CD14-positive monocyte (primary cell): ENCODE measurements around the gene KATNBL1. TPM values are rescaled to one million over a fixed set of nuclear protein-coding genes. Genes with fewer than 3 reads are reported as not detected.
A peak's percentile ranks its signal among the peaks of the same experiment; 100 is the strongest.

Source experiments
- DNase-seq, 3 donors: peaks; one replicate each; pipeline ENCODE4 v3.0.0-alpha.2; 2011 to 2022
- H2AFZ ChIP-seq: 2 replicates; pipeline ENCODE4 v1.6.0; 2012; ENCODE audit warnings: mild to moderate bottlenecking, low read depth, low read length, inconsistent platforms; ENCODE audit not compliant: insufficient read depth, poor library complexity, severe bottlenecking
- H3K27ac ChIP-seq, 2 donors: 1 replicate in 1 of 2; 2 replicates in 1 of 2; pipeline ENCODE4 v1.5.1; 2012 to 2013; ENCODE audit warnings: low read length in 2 of 2, control low read depth in 1 of 2, inconsistent platforms in 1 of 2, low read depth in 1 of 2, mild to moderate bottlenecking in 1 of 2
- H3K27me3 ChIP-seq, 2 donors: one replicate each; pipeline versions ENCODE4 v1.6.0 to v1.6.1; 2011 to 2013; ENCODE audit warnings: low read length in 2 of 2; ENCODE audit not compliant: control insufficient read depth in 2 of 2, insufficient read depth in 2 of 2
- H3K36me3 ChIP-seq, 2 donors: replicated peaks in 1 of 2; 1 replicate in 1 of 2; 2 replicates in 1 of 2; pipeline versions ENCODE4 v1.5.1 to v1.6.1; 2012 to 2013; ENCODE audit warnings: low read length in 2 of 2, control low read depth in 1 of 2, inconsistent platforms in 1 of 2, mild to moderate bottlenecking in 1 of 2; ENCODE audit not compliant: insufficient read depth in 2 of 2, control insufficient read depth in 1 of 2
- H3K4me1 ChIP-seq, 2 donors: 1 replicate in 1 of 2; 2 replicates in 1 of 2; pipeline versions ENCODE4 v1.5.1 to v1.6.1; 2012 to 2013; ENCODE audit warnings: low read length in 2 of 2, control low read depth in 1 of 2, inconsistent platforms in 1 of 2, mild to moderate bottlenecking in 1 of 2, moderate library complexity in 1 of 2; ENCODE audit not compliant: insufficient read depth in 2 of 2, control insufficient read depth in 1 of 2
- H3K4me2 ChIP-seq: replicated peaks from 2 replicates; pipeline ENCODE3; 2012; ENCODE audit warnings: low read length, moderate library complexity, mild to moderate bottlenecking; ENCODE audit not compliant: poor library complexity, severe bottlenecking; ENCODE audit errors: extremely low read depth
- H3K4me3 ChIP-seq, 3 experiments: fragments of 200-600 bp in 1 of 3; sonication (generic) in 1 of 3; replicated peaks in 1 of 3; 1 replicate in 2 of 3; 2 replicates in 1 of 3; pipeline ENCODE4 v1.5.1; 2011 to 2013; ENCODE audit warnings: low read length in 3 of 3, mild to moderate bottlenecking in 3 of 3, control low read depth in 2 of 3, low read depth in 2 of 3, inconsistent platforms in 1 of 3, moderate library complexity in 1 of 3
- H3K79me2 ChIP-seq: 2 replicates; pipeline ENCODE4 v1.6.0; 2012; ENCODE audit warnings: mild to moderate bottlenecking, control low read depth, inconsistent platforms, low read length, moderate library complexity; ENCODE audit not compliant: insufficient read depth
- H3K9ac ChIP-seq: 2 replicates; pipeline ENCODE4 v1.6.0; 2017; ENCODE audit warnings: low read length, mild to moderate bottlenecking; ENCODE audit not compliant: insufficient read depth, poor library complexity, severe bottlenecking
- H3K9me3 ChIP-seq, 2 donors: replicated peaks in 1 of 2; 1 replicate in 1 of 2; 2 replicates in 1 of 2; pipeline versions ENCODE4 v1.5.1 to v1.6.1; 2012 to 2013; ENCODE audit warnings: low read length in 2 of 2, control low read depth in 1 of 2; ENCODE audit not compliant: control insufficient read depth in 1 of 2, insufficient read depth in 1 of 2
- H4K20me1 ChIP-seq: 2 replicates; pipeline ENCODE4 v1.6.0; 2012; ENCODE audit warnings: mild to moderate bottlenecking, low read length, control low read depth, moderate library complexity; ENCODE audit not compliant: insufficient read depth
- H3K27ac Mint-ChIP-seq, 7 donors: one replicate each; pipeline ENCODE4 v1.8.0; 2020; ENCODE audit warnings: mild to moderate bottlenecking in 7 of 7, mixed read lengths in 7 of 7, moderate library complexity in 6 of 7, inconsistent platforms in 2 of 7
- H3K27me3 Mint-ChIP-seq, 3 donors: one replicate each; pipeline ENCODE4 v1.8.0; 2021 to 2022; ENCODE audit warnings: low read depth in 3 of 3, mild to moderate bottlenecking in 3 of 3, mixed read lengths in 3 of 3, moderate library complexity in 3 of 3, inconsistent platforms in 1 of 3
- H3K36me3 Mint-ChIP-seq, 2 donors: one replicate each; pipeline ENCODE4 v1.8.0; 2020; ENCODE audit warnings: mixed read lengths in 2 of 2, inconsistent platforms in 1 of 2, mild to moderate bottlenecking in 1 of 2
- H3K4me1 Mint-ChIP-seq: one replicate; pipeline ENCODE4 v1.8.0; 2020; ENCODE audit warnings: mild to moderate bottlenecking, mixed read lengths
- H3K4me3 Mint-ChIP-seq, 2 donors: one replicate each; pipeline ENCODE4 v1.8.0; 2020; ENCODE audit warnings: mild to moderate bottlenecking in 2 of 2, mixed read lengths in 2 of 2, moderate library complexity in 1 of 2
- H3K9me3 Mint-ChIP-seq, 7 donors: one replicate each; pipeline ENCODE4 v1.8.0; 2020 to 2022; ENCODE audit warnings: mixed read lengths in 7 of 7, mild to moderate bottlenecking in 6 of 7, moderate library complexity in 6 of 7, inconsistent platforms in 2 of 7
- WGBS: methylation state at CpG from one replicate; pipeline ENCODE4 v1.1.5; 2013; ENCODE audit warnings: missing lambda C conversion rate; ENCODE audit not compliant: insufficient coverage; 5-methylcytosine and 5-hydroxymethylcytosine counted together
- intact Hi-C, 2 donors: fragments of 100-400 bp; cut with micrococcal nuclease; formaldehyde crosslinking; loops; one replicate each; pipeline versions ENCODE4 v1.15.0 to v1.15.1; 2023
- polyA plus RNA-seq, 3 donors: library from polyadenylated mRNA; depleted of rRNA in 1 of 3; unstranded in 2 of 3; stranded (reverse) in 1 of 3; fragments of 300-500 nt in 2 of 3; fragments of >200 nt in 1 of 3; fragmentation: Illumina TruSeq in 2 of 3; gene quantifications; 1 replicate in 2 of 3; 2 replicates in 1 of 3; pipeline ENCODE4 v1.2.3, GENCODE V29; 2012 to 2021
- TF ChIP-seq, protein P1 (sequence below): fragments of 200-600 bp; IDR thresholded peaks from one replicate; pipeline ENCODE4 v1.8.0; 2022; ENCODE audit warnings: antibody characterized with exemption, mild to moderate bottlenecking

KATNBL1 gene
- polyA plus RNA-seq, 3 donors = 16.5 to 38.4 (median 37.7) TPM

DNA sequence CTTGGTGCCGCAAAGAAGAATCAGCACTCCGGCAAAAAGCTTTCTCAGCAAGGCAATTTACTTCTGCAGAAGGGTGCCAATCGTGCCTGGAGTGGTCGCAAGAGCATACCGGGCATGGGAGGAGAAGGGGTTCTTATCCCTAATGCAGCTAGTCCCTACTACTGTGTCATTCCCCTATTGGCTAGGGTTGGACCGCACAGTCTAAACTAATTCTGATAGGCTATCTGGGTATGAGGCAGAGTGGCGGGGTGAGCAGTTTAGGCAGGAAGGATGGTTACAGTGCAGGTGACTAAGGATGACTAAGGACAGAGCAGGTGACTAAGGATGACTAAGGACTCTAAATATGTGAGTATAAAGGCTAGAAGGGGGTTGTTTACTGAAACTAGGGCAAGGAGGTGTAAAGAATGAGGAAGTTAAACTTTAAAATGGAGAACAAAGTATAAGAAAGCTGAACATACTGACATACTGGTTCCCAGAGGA lies 55.1 kb downstream of the KATNBL1 start:
- 100% methylated on average over 3 of the region's 7 CpGs for WGBS
- TF ChIP-seq, protein P1, sequence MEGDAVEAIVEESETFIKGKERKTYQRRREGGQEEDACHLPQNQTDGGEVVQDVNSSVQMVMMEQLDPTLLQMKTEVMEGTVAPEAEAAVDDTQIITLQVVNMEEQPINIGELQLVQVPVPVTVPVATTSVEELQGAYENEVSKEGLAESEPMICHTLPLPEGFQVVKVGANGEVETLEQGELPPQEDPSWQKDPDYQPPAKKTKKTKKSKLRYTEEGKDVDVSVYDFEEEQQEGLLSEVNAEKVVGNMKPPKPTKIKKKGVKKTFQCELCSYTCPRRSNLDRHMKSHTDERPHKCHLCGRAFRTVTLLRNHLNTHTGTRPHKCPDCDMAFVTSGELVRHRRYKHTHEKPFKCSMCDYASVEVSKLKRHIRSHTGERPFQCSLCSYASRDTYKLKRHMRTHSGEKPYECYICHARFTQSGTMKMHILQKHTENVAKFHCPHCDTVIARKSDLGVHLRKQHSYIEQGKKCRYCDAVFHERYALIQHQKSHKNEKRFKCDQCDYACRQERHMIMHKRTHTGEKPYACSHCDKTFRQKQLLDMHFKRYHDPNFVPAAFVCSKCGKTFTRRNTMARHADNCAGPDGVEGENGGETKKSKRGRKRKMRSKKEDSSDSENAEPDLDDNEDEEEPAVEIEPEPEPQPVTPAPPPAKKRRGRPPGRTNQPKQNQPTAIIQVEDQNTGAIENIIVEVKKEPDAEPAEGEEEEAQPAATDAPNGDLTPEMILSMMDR = no peak
- H3K4me3 ChIP-seq = peak overlapping the region in 1 of 3 experiments; percentile 6
- peaks cover 39 to 99% of the 10 kb centered on the region in 2 donors for H3K36me3 ChIP-seq
- Mint-ChIP-seq H3K4me3 (no peak overlapping the region), H3K4me1 (no peaks in the 10 kb centered on the region), H3K27ac (peak overlapping the region in 3 of 7 donors; percentile 38 to 73 (median 53)), H3K27me3 (no peaks in the 10 kb centered on the region), H3K9me3 (peaks cover 28 to 45% (median 37%) of the 10 kb centered on the region in 7 donors), H3K36me3 (peaks cover 74 to 89% of the 10 kb centered on the region in 2 donors)
- H3K4me1 ChIP-seq = no peaks in the 10 kb centered on the region
- DNase-seq = peak in 1 of 3 donors; percentile 3
- H3K9me3 ChIP-seq = peaks cover 24 to 38% of the 10 kb centered on the region in 2 donors
- H3K4me2 ChIP-seq = no peak overlapping the region
- H3K79me2 ChIP-seq = no peaks in the 10 kb centered on the region
- H3K27ac ChIP-seq = no peak overlapping the region
- H4K20me1 ChIP-seq = no peaks in the 10 kb centered on the region
- H2AFZ ChIP-seq = no peak overlapping the region
- H3K9ac ChIP-seq = no peak overlapping the region
- no peaks in the 10 kb centered on the region for H3K27me3 ChIP-seq
- intact Hi-C loops = no loop called here

DNA sequence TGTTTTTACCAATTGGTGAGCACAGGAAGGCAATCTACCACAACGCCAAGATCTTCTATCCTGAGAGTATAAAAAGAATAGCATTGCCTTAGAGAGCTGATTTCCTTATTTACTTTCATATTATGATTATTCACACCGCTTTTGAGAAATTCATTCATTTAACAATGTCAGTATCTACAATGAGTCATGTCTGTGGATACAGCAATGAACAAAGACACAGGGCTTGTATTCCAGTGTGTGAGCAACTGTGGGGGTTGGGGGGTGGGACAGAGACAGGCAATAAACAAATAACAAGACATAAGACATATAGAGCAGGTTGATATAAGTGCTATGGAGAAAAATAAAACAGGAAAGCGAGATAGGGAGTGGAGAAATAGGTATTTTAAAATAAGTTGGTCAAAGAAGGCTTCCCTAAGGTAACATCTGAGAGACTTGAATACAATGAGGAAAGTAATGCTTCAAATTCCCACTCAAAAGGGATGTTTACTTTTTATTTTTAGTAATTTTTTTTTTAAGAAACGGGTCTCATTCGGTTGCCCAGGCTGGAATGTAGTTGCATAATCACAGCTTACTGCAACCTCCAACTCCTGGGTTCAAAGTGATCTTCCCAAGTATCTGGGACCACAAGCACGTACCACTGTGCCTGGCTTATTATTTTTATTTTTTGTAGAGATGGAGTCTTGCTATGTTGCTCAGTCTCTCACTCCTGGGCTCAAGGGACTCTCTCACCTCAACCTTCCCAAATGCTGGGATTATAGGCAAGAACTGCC lies 62.3 kb downstream of the KATNBL1 start:
- no peaks in the 10 kb centered on the region for H3K4me1 Mint-ChIP-seq
- DNase-seq = no peak
- Histone ChIP-seq H4K20me1 (no peaks in the 10 kb centered on the region), H3K79me2 (no peaks in the 10 kb centered on the region), H3K4me3 (no peak overlapping the region), H3K27me3 (no peaks in the 10 kb centered on the region), H2AFZ (no peak overlapping the region), H3K9ac (no peak overlapping the region), H3K9me3 (no peaks in the 10 kb centered on the region), H3K36me3 (peaks cover 46 to 87% of the 10 kb centered on the region in 2 donors), H3K4me1 (no peaks in the 10 kb centered on the region), H3K4me2 (no peak overlapping the region), H3K27ac (no peak overlapping the region)
- no CpG with 5 or more reads among the region's 6 CpGs for WGBS
- H3K36me3 Mint-ChIP-seq = peaks cover 60 to 89% of the 10 kb centered on the region in 2 donors
- H3K27ac Mint-ChIP-seq = no peak overlapping the region
- TF ChIP-seq, protein P1 = no peak
- H3K9me3 Mint-ChIP-seq = no peaks in the 10 kb centered on the region
- no peak overlapping the region for H3K4me3 Mint-ChIP-seq
- intact Hi-C loops = no loop called here
- no peaks in the 10 kb centered on the region for H3K27me3 Mint-ChIP-seq
